Sigmoid colon (tissue), 4 donors: ENCODE results near the gene INSL6.

ENCODE experiments used
- EP300 ChIP-seq, 4 donors: sonication (generic); formaldehyde crosslinking; IDR thresholded peaks; one replicate each; pipeline ENCODE4 v1.6.1; 2017; ENCODE audit warnings: antibody characterized with exemption in 4 of 4
- TF ChIP-seq, protein P1 (sequence below), 4 experiments: fragments of 450-650 bp in 3 of 4; fragments of 200-600 bp in 1 of 4; IDR thresholded peaks; one replicate each; pipeline ENCODE4 v1.5.1; 2016 to 2019; ENCODE audit warnings: antibody characterized with exemption in 4 of 4, mild to moderate bottlenecking in 3 of 4, moderate library complexity in 2 of 4

DNA sequence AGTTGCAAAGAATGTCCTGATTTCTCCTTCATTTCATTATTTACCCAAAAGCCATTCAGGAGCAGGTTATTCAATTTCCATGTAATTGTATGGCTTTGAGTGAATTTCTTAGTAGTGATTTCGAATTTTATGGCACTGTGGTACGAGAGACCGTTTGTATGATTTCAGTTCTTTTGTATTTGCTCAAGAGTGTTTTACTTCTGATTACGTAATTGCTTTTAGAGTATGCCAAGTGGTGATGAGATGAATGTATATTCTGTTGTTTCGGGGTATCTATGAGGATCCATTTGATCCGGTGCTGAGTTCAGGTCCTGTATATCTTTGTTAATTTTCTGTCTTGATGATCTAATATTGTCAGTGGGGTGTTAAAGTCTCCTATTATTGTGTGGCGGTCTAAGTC is 41.2 kb downstream of the INSL6 start:
- TF ChIP-seq, protein P1, sequence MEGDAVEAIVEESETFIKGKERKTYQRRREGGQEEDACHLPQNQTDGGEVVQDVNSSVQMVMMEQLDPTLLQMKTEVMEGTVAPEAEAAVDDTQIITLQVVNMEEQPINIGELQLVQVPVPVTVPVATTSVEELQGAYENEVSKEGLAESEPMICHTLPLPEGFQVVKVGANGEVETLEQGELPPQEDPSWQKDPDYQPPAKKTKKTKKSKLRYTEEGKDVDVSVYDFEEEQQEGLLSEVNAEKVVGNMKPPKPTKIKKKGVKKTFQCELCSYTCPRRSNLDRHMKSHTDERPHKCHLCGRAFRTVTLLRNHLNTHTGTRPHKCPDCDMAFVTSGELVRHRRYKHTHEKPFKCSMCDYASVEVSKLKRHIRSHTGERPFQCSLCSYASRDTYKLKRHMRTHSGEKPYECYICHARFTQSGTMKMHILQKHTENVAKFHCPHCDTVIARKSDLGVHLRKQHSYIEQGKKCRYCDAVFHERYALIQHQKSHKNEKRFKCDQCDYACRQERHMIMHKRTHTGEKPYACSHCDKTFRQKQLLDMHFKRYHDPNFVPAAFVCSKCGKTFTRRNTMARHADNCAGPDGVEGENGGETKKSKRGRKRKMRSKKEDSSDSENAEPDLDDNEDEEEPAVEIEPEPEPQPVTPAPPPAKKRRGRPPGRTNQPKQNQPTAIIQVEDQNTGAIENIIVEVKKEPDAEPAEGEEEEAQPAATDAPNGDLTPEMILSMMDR (IDR thresholded peaks at IDR 0.05), result no peak
- TF ChIP-seq EP300 (IDR thresholded peaks at IDR 0.05), result no peak
